ENCODE results near the gene DNAJC13. TPM values are rescaled to one million over a fixed set of nuclear protein-coding genes. Genes with fewer than 3 reads are reported as not detected.

DNAJC13 gene
- total RNA-seq, 4 donors from 2014 or later = 21.2 to 86.9 (median 54.6) TPM

GRCh38 chr3:132378846-132379245, 38.5 kb upstream of the DNAJC13 start:
- no peaks in the 10 kb centered on the region for H3K9me3 ChIP-seq
- intact Hi-C loops (cut with DNase I; ENCODE audit: low total_unique reads) = no loop called here
- no peak overlapping the region for H3K4me3 ChIP-seq
- no peak for DNase-seq
- no peak for TF ChIP-seq CTCF (IDR thresholded peaks at IDR 0.05)
- TF ChIP-seq POLR2A (IDR thresholded peaks at IDR 0.05) = no peak
- no peaks in the 10 kb centered on the region for H3K36me3 ChIP-seq
- no peak overlapping the region for H3K27ac ChIP-seq
- H3K4me1 ChIP-seq = no peaks in the 10 kb centered on the region
- H3K27me3 ChIP-seq = no peaks in the 10 kb centered on the region

GRCh38 chr3:132380920-132381319, 36.4 kb upstream of the DNAJC13 start:
- H3K36me3 ChIP-seq = no peaks in the 10 kb centered on the region
- no peak overlapping the region for H3K4me3 ChIP-seq
- no peaks in the 10 kb centered on the region for H3K4me1 ChIP-seq
- TF ChIP-seq POLR2A (IDR thresholded peaks at IDR 0.05) (no peak), CTCF (IDR thresholded peaks at IDR 0.05) (no peak)
- intact Hi-C loops (cut with DNase I; ENCODE audit: low total_unique reads) = no loop called here
- no peaks in the 10 kb centered on the region for H3K27me3 ChIP-seq
- no peaks in the 10 kb centered on the region for H3K9me3 ChIP-seq
- DNase-seq = no peak
- H3K27ac ChIP-seq = no peak overlapping the region

- no peaks in the 10 kb centered on the region for H3K27me3 ChIP-seq
- no peak for DNase-seq
- H3K4me3 ChIP-seq = no peak overlapping the region
- TF ChIP-seq POLR2A (IDR thresholded peaks at IDR 0.05) (no peak), CTCF (IDR thresholded peaks at IDR 0.05) (no peak)
- no peaks in the 10 kb centered on the region for H3K9me3 ChIP-seq
- H3K27ac ChIP-seq = no peak overlapping the region
- no peaks in the 10 kb centered on the region for H3K4me1 ChIP-seq
- H3K36me3 ChIP-seq = no peaks in the 10 kb centered on the region
- intact Hi-C loops (cut with DNase I; ENCODE audit: low total_unique reads) = no loop called here
Measured at GRCh38 chr3:132381348-132381944, 35.9 kb upstream of the DNAJC13 start.

- Histone ChIP-seq H3K27ac (no peak overlapping the region), H3K27me3 (no peaks in the 10 kb centered on the region), H3K4me3 (no peak overlapping the region), H3K9me3 (no peaks in the 10 kb centered on the region), H3K4me1 (no peaks in the 10 kb centered on the region), H3K36me3 (no peaks in the 10 kb centered on the region)
- intact Hi-C loops (cut with DNase I; ENCODE audit: low total_unique reads) = no loop called here
- no peak for DNase-seq
- TF ChIP-seq CTCF (IDR thresholded peaks at IDR 0.05) (no peak), POLR2A (IDR thresholded peaks at IDR 0.05) (no peak)
Measured at GRCh38 chr3:132382267-132382666, 35.0 kb upstream of the DNAJC13 start.

- Histone ChIP-seq H3K36me3 (no peaks in the 10 kb centered on the region), H3K27me3 (no peaks in the 10 kb centered on the region), H3K4me1 (no peaks in the 10 kb centered on the region), H3K9me3 (no peaks in the 10 kb centered on the region), H3K27ac (no peak overlapping the region), H3K4me3 (no peak overlapping the region)
- no peak for DNase-seq
- intact Hi-C loops (cut with DNase I; ENCODE audit: low total_unique reads) = no loop called here
- TF ChIP-seq POLR2A (IDR thresholded peaks at IDR 0.05) = no peak
- no peak for TF ChIP-seq CTCF (IDR thresholded peaks at IDR 0.05)
Measured at GRCh38 chr3:132382688-132383194, 34.6 kb upstream of the DNAJC13 start.
